Measurements from ENCODE around the gene COMP. TPM values are rescaled to one million over a fixed set of nuclear protein-coding genes. Genes with fewer than 3 reads are reported as not detected.
A peak's percentile ranks its signal among the peaks of the same experiment; 100 is the strongest.

The COMP gene
- polyA plus RNA-seq (2012; rRNA removed), result 0.26 and 0.42 TPM in 2 replicates
- 0.15 and 0.17 TPM in 2 replicates for polyA plus RNA-seq (2012; cell fraction: cytosol; rRNA removed)
- polyA plus RNA-seq (2012; cell fraction: nucleus; rRNA removed), result 0.35 and 1.6 TPM in 2 replicates

- Histone ChIP-seq H3K4me3 (ENCODE audit: low read depth in 2 of 2, low read length in 1 of 2) (no peak within 1 kb of the TSS), H3K27me3 (ENCODE audit: insufficient read depth) (peaks cover 62% of the 10 kb centered on the region), H3K27ac (ENCODE audit: low read depth in 2 of 2, low read length in 1 of 2) (no peak within 1 kb of the TSS), H4K20me1 (ENCODE audit: insufficient read depth) (no peaks in the 10 kb centered on the region), H3K4me1 (ENCODE audit: control insufficient read depth in 1 of 2, insufficient read depth in 2 of 2, low read depth in 1 of 2, low read length in 1 of 2) (peaks cover 0 to 15% of the 10 kb centered on the region in 2 experiments; a peak in 1 of 4 replicates), H3K9me3 (no peaks in the 10 kb centered on the region), H3K36me3 (replicated peaks in 1 of 2; ENCODE audit: control insufficient read depth in 1 of 2, insufficient read depth in 2 of 2, low read length in 1 of 2) (no peaks in the 10 kb centered on the region), H3K9me2 (no peaks in the 10 kb centered on the region), H3K79me2 (ENCODE audit: insufficient read depth) (no peaks in the 10 kb centered on the region), H3K4me2 (peak within 1 kb of the TSS; percentile 33; the same call in 1 of the 2 replicates), H2AFZ (ENCODE audit: low read depth) (no peak within 1 kb of the TSS), H3F3A (replicated peaks; ENCODE audit: insufficient read depth) (peaks cover 12% of the 10 kb centered on the region), H3K9ac (no peak within 1 kb of the TSS)
- ChIA-PET POLR2A (no interaction called here), CTCF (interaction anchor here (0.8 to 1.4 kb wide), 4 partner anchors 19 to 76 kb away, joined by 3 to 5 read pairs (median 4); no protein-coding TSS in a partner anchor)
- 10% methylated on average over 44 of the region's 61 CpGs for WGBS (ENCODE audit: low lambda C conversion rate)
- DNase-seq, result no peak
- no peak for TF ChIP-seq MXI1 (IDR thresholded peaks at IDR 0.05; ENCODE audit: low read depth, low read length)
- TF ChIP-seq RCOR1 (IDR thresholded peaks at IDR 0.05; ENCODE audit: low read length), result no peak
- no peak for TF ChIP-seq REST (IDR thresholded peaks at IDR 0.05; ENCODE audit: low read depth, low read length)
- no peak for TF ChIP-seq TCF12 (IDR thresholded peaks at IDR 0.05)
- no peak for TF ChIP-seq NFIC (IDR thresholded peaks at IDR 0.05; ENCODE audit: borderline replicate concordance)
- no peak for TF ChIP-seq GATA2 (CRISPR knock-in tag; IDR thresholded peaks at IDR 0.05)
- TF ChIP-seq MEF2A (IDR thresholded peaks at IDR 0.05; ENCODE audit: borderline replicate concordance, low read depth), result no peak
- no peak for TF ChIP-seq FOXM1 (IDR thresholded peaks at IDR 0.05; ENCODE audit: low read depth)
- TF ChIP-seq IRF3 (IDR thresholded peaks at IDR 0.05; ENCODE audit: low read depth, low read length), result no peak
- no peak for TF ChIP-seq USF1 (IDR thresholded peaks at IDR 0.05; ENCODE audit: borderline replicate concordance, low read depth)
These were observed at the start of gene COMP for GRCh38 chr19:18790566-18791314. TSS of gene COMP (minus strand) at chr19:18791305. CDS start at chr19:18791269, 36 bp downstream.

Measured in SK-N-SH (cell line).